OCI-LY7 (cell line): ENCODE measurements around the gene C1orf167. TPM values are rescaled to one million over a fixed set of nuclear protein-coding genes. Genes with fewer than 3 reads are reported as not detected.

Experiments
- BruUV-seq: library from RNA; stranded (reverse); fragments of 400-500 nt; replicated peaks from 2 replicates; lab custom pipeline; 2021; lab: Mats Ljungman, UMichigan
- CTCF ChIA-PET: fragments of 300-600 bp; sonication (Branson Sonifier 250); formaldehyde crosslinking; loops from one replicate; lab custom pipeline; 2022; ENCODE audit warnings: antibody characterized with exemption; ENCODE audit not compliant: unreplicated experiment; lab: Charles Lee
- POLR2A ChIA-PET: fragments of 300-600 bp; sonication (Branson Sonifier 250); formaldehyde crosslinking; loops from one replicate; lab custom pipeline; 2022; ENCODE audit warnings: antibody characterized with exemption; lab: Charles Lee
- DNase-seq: peaks from one replicate; pipeline ENCODE4 v3.0.0-alpha.2; 2015; ENCODE audit warnings: low spot score
- H2AFZ ChIP-seq: fragments of 200-600 bp; sonication (generic), shearing (Covaris generic); 2 replicates; pipeline ENCODE4 v1.6.1; 2014; ENCODE audit warnings: mild to moderate bottlenecking, antibody characterized with exemption, low read length, moderate library complexity
- H3K27ac ChIP-seq: fragments of 200-600 bp; sonication (generic); 2 replicates; pipeline ENCODE4 v1.5.1; 2014; ENCODE audit warnings: mixed run types, low read depth, mild to moderate bottlenecking, moderate library complexity, low read length, inconsistent platforms; ENCODE audit not compliant: poor library complexity, severe bottlenecking
- H3K36me3 ChIP-seq: fragments of 200-600 bp; sonication (generic); 2 replicates; pipeline ENCODE4 v1.6.1; 2014; ENCODE audit warnings: mild to moderate bottlenecking, antibody characterized with exemption, low read length, moderate library complexity, mixed read lengths; ENCODE audit not compliant: insufficient read depth
- H3K4me1 ChIP-seq: fragments of 200-600 bp; sonication (generic); 2 replicates; pipeline ENCODE4 v1.5.1; 2014; ENCODE audit warnings: mild to moderate bottlenecking, low read length; ENCODE audit not compliant: insufficient read depth, poor library complexity, severe bottlenecking
- H3K4me2 ChIP-seq: fragments of 200-600 bp; sonication (generic); 2 replicates; pipeline ENCODE4 v1.6.1; 2014; ENCODE audit warnings: mild to moderate bottlenecking, low read length
- H3K4me3 ChIP-seq: fragments of 200-600 bp; sonication (generic); 2 replicates; pipeline ENCODE4 v1.5.1; 2014; ENCODE audit warnings: mild to moderate bottlenecking, low read depth, low read length; ENCODE audit not compliant: poor library complexity, severe bottlenecking
- H3K79me2 ChIP-seq: fragments of 200-600 bp; sonication (generic); 2 replicates; pipeline ENCODE4 v1.6.1; 2016; ENCODE audit warnings: low read depth, mild to moderate bottlenecking, low read length, moderate library complexity, mixed read lengths; ENCODE audit not compliant: insufficient read depth
- H3K9me2 ChIP-seq: fragments of 200-600 bp; sonication (generic); 2 replicates; pipeline ENCODE4 v1.6.1; 2016; ENCODE audit warnings: mild to moderate bottlenecking, low read length, mixed read lengths; ENCODE audit not compliant: insufficient read depth
- H3K9me3 ChIP-seq: fragments of 200-600 bp; sonication (generic); 2 replicates; pipeline ENCODE4 v1.6.1; 2014; ENCODE audit warnings: mild to moderate bottlenecking, mixed run types, low read length, mixed read lengths
- H4K20me1 ChIP-seq: fragments of 200-600 bp; sonication (generic); 2 replicates; pipeline ENCODE4 v1.6.1; 2014; ENCODE audit warnings: mild to moderate bottlenecking, antibody characterized with exemption, low read length, moderate library complexity, mixed read lengths; ENCODE audit not compliant: insufficient read depth
- CTCF ChIP-seq: fragments of 200-600 bp; sonication (generic); conservative IDR thresholded peaks from 2 replicates; pipeline ENCODE4 v1.5.1; 2014; ENCODE audit warnings: mild to moderate bottlenecking, antibody characterized with exemption, low read length, moderate library complexity, mixed read lengths
- EZH2phosphoT487 ChIP-seq: fragments of 200-600 bp; sonication (generic); IDR thresholded peaks from 2 replicates; pipeline ENCODE4 v1.6.1; 2018; ENCODE audit warnings: low read depth, borderline replicate concordance, mild to moderate bottlenecking, mixed run types, antibody characterized with exemption, low read length, moderate library complexity, mixed read lengths
- intact Hi-C: fragments of 100-400 bp; cut with micrococcal nuclease; formaldehyde crosslinking; loops from one replicate; pipeline ENCODE4 v1.10.0; 2022; ENCODE audit not compliant: unreplicated experiment
- total RNA-seq, 2 experiments: library from RNA; depleted of rRNA in 1 of 2; stranded (reverse); fragments of >200 nt in 1 of 2; shearing (Covaris generic) in 1 of 2; gene quantifications; 2 replicates each; pipeline ENCODE4 v1.2.3, GENCODE V29; 2014 to 2022

Gene C1orf167
- total RNA-seq, 2 experiments from 2014 or later: 1.7 to 4.2 TPM

DNA sequence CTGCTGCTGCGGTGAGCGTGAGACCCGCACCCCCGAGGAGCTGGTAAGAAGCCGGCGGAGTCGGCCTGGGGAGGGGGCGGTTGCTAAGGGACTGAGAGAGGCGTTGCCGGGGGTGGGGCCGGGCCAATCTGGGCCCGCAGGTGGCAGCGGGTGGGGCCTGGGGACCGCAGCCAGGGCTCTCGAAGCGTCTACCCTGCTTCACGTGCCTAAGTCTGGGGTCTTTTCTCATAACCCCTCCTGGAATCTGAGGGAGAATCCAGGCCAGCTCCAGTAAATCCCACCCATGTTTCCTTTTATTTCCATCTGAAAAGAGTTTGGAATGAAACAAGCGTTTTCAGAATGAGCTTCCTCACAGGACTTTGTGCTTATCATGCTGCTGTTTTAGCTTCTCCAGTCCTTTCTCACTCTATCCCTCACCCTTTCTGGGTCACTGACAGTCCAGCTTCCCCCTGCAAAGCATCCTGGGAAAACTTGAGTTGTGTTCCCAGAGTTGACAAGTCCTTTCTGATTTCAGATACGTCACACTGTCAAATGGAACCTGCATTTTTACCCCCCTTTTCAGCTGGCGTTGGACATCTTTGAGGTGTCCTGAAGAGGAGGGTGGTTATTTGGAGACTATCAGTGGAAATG is 44.4 kb downstream of the C1orf167 start:
- peaks cover 62% of the 10 kb centered on the region for H3K79me2 ChIP-seq
- H3K4me1 ChIP-seq: peaks cover 51% of the 10 kb centered on the region
- H3K9me2 ChIP-seq: no peaks in the 10 kb centered on the region
- BruUV-seq: no TSS peak
- no peaks in the 10 kb centered on the region for H3K9me3 ChIP-seq
- H3K27ac ChIP-seq: peak overlapping the region; percentile 47
- no peak for DNase-seq
- intact Hi-C loops: no loop called here
- TF ChIP-seq CTCF: no peak
- TF ChIP-seq EZH2phosphoT487: no peak
- no peaks in the 10 kb centered on the region; the same call in 1 of the 2 replicates for H4K20me1 ChIP-seq
- H2AFZ ChIP-seq: peak overlapping the region; percentile 8; the same call in 1 of the 2 replicates
- CTCF ChIA-PET: no interaction called here
- peak overlapping the region; percentile 97 for H3K4me2 ChIP-seq
- POLR2A ChIA-PET: interaction anchor here (0.6 to 2.0 kb wide), 4 partner anchors 9 to 104 kb away, joined by 3 to 12 read pairs (median 4); no protein-coding TSS in a partner anchor
- H3K4me3 ChIP-seq: peak overlapping the region; percentile 80
- H3K36me3 ChIP-seq: peaks cover 51% of the 10 kb centered on the region

- peaks cover 49% of the 10 kb centered on the region for H3K4me1 ChIP-seq
These were observed 45.1 kb downstream of the C1orf167 start for GRCh38 chr1:11807133-11807532.

More at GRCh38 chr1:11807133-11807532, 45.1 kb downstream of the C1orf167 start:
- H3K79me2 ChIP-seq: peaks cover 60% of the 10 kb centered on the region
- TF ChIP-seq CTCF (no peak), EZH2phosphoT487 (no peak)
- H3K36me3 ChIP-seq: peaks cover 53% of the 10 kb centered on the region
- intact Hi-C loops: no loop called here
- no peaks in the 10 kb centered on the region for H3K9me2 ChIP-seq
- H4K20me1 ChIP-seq: no peaks in the 10 kb centered on the region; the same call in 1 of the 2 replicates
- BruUV-seq: no TSS peak
- DNase-seq: no peak
- H3K4me2 ChIP-seq: peak overlapping the region; percentile 97
- H3K27ac ChIP-seq: peak overlapping the region; percentile 47
- no peaks in the 10 kb centered on the region for H3K9me3 ChIP-seq
- ChIA-PET CTCF (no interaction called here), POLR2A (interaction anchor here (0.5 to 2.0 kb wide), 4 partner anchors 8 to 122 kb away, joined by 3 to 12 read pairs (median 4); no protein-coding TSS in a partner anchor)
- no peak overlapping the region for H2AFZ ChIP-seq
- peak overlapping the region; percentile 80 for H3K4me3 ChIP-seq
